HG03280 (cell line): Measurements from ENCODE around the gene PHKG1.
"Not testable (repeated sequence)": the region's sequence is repeated elsewhere in the genome, so short reads cannot be mapped to it uniquely, and the experiment has no call there.

Experiments used
- ATAC-seq: cut with Tn5 transposase; IDR thresholded peaks from one replicate; pipeline ENCODE4 v1.9.1; 2021; ENCODE audit warnings: mild to moderate bottlenecking, moderate library complexity; ENCODE audit not compliant: unreplicated experiment

PHKG1 gene

GRCh38 chr7:56046721-56047445 lies 45.9 kb downstream of the PHKG1 start:
- ATAC-seq, result no peak

GRCh38 chr7:56045758-56046157 lies 47.0 kb downstream of the PHKG1 start:
- not testable (repeated sequence) for ATAC-seq

DNA sequence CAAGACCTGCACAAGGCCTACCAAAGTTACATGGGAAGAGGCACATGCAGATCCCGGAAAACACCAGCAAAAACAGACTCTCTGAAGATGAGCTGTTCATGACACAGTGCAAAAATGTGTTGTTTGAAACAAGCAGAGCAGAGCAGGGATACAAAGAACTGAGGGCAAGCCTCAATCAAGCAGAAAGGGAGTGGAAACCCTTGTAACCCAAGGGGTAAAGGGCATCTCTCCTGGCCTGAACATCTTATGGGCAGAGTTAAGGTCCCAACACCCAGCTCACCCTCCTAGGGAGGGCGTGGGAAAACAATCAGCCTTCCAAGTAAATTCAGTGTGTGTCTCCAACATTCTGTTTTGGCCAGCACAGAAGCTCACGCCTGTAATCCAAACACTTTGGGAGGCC lies 52.0 kb downstream of the PHKG1 start:
- ATAC-seq, result no peak

DNA sequence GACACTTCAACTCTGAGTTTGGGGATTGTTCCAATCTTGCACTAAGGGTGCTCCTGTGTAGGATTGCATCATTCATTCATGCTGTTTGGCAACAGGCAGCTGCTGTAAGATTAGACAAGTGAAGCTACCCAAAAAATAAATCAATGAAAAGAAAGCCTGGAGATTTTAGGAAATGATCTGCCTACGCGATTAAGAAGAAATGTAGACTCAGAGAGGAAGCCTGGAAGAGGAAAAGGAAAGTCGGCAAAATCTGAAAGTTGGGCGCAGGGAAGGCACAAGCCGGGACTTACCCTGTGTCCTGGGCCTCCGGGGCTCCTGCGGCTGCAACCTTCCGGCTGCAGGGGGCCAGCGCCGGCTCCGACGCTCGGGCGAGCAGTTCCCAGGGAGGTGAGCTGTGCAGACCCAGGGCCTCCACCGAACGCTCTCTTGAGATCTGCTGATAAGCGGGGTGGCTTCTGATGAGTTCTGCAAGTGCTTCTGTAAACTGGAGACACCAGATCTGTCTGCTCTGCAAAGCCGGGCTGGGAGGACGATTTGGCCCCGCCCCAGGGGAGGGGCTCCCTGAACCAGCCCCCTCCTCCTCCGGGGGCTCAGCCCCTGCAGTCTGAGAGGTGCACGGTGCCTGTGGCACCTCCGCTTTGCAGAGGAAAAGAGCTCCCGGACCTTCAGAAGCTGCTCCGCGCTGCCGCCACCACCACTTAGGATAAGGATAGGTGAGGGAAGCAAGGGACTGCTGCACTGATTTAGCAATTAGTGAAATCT lies 58.9 kb downstream of the PHKG1 start:
- ATAC-seq, result peak; percentile 96

- ATAC-seq, result not testable (repeated sequence)
These were observed 60.2 kb downstream of the PHKG1 start for GRCh38 chr7:56032578-56032977.

- ATAC-seq, result not testable (repeated sequence)
These were observed 61.2 kb downstream of the PHKG1 start for GRCh38 chr7:56031556-56031955.

DNA sequence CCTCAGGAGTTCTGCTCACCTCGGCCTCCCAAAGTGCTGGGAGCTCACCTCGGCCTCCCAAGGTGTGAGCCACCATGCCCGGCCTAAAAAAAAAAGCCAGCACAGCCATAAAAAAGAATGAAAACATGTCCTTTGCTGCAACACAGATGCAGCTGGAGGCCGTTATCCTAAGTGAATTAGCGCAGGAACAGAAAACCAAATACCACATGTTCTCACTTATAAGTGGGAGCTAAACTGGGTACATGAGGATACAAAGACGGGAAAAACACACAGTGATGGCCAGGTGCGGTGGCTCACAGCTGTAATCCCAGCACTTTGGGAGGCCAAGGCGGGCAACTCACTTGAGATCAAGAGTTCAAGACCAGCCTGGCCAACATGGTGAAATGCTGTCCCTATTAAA lies 62.4 kb downstream of the PHKG1 start:
- no peak for ATAC-seq
